Heart right ventricle (tissue), 16 donors: ENCODE data around the gene KLK3. TPM values are rescaled to one million over a fixed set of nuclear protein-coding genes. Genes with fewer than 3 reads are reported as not detected.
A peak's percentile ranks its signal among the peaks of the same experiment; 100 is the strongest.

Experiments used
- ATAC-seq, 8 donors: fragments of 200-7000 bp; cut with Tn5 transposase; one replicate each; pipeline ENCODE4 v1.9.1; 2020; ENCODE audit warnings: mild to moderate bottlenecking in 8 of 8, moderate library complexity in 8 of 8, moderate number of reproducible peaks in 1 of 8
- DNase-seq, 2 donors: peaks; one replicate each; pipeline ENCODE4 v3.0.0-alpha.2; 2020
- H3K27ac ChIP-seq, 10 donors: fragments of 200-600 bp; sonication (generic) in 2 of 10; one replicate each; pipeline versions ENCODE4 v1.5.0 to v1.8.0; 2020 to 2022; ENCODE audit warnings: mild to moderate bottlenecking in 3 of 10
- H3K27me3 ChIP-seq, 7 donors: fragments of 200-600 bp; one replicate each; pipeline ENCODE4 v1.8.0; 2021 to 2022; ENCODE audit warnings: mild to moderate bottlenecking in 2 of 7
- H3K36me3 ChIP-seq, 9 donors: fragments of 200-600 bp; sonication (generic) in 1 of 9; one replicate each; pipeline versions ENCODE4 v1.5.0 to v1.8.0; 2020 to 2022; ENCODE audit warnings: mild to moderate bottlenecking in 2 of 9
- H3K4me1 ChIP-seq, 9 donors: fragments of 200-600 bp; sonication (generic) in 1 of 9; one replicate each; pipeline versions ENCODE4 v1.5.0 to v1.8.0; 2020 to 2022; ENCODE audit warnings: mild to moderate bottlenecking in 4 of 9
- H3K4me3 ChIP-seq, 10 donors: fragments of 200-600 bp; sonication (generic) in 2 of 10; one replicate each; pipeline versions ENCODE4 v1.5.0 to v1.8.0; 2020 to 2022; ENCODE audit warnings: mild to moderate bottlenecking in 7 of 10, moderate library complexity in 2 of 10
- H3K9me3 ChIP-seq, 11 donors: fragments of 200-600 bp in 10 of 11; sonication (generic) in 2 of 11; one replicate each; pipeline versions ENCODE4 v1.5.0 to v1.8.0; 2013 to 2022; ENCODE audit warnings: mild to moderate bottlenecking in 2 of 11, control low read depth in 1 of 11, moderate library complexity in 1 of 11
- CTCF ChIP-seq, 9 donors: fragments of 200-600 bp; sonication (generic) in 2 of 9; IDR thresholded peaks; one replicate each; pipeline versions ENCODE4 v1.5.0 to v1.8.0; 2021 to 2022; ENCODE audit warnings: antibody characterized with exemption in 9 of 9, mild to moderate bottlenecking in 5 of 9, moderate library complexity in 1 of 9
- WGBS, 2 donors: extraction: QIAGEN DNeasy Blood & Tissue Kit; methylation state at CpG; one replicate each; pipeline ENCODE4 v1.1.7; 2013; ENCODE audit warnings: inconsistent platforms in 1 of 2; 5-methylcytosine and 5-hydroxymethylcytosine counted together
- intact Hi-C, 10 donors: fragments of 100-400 bp; cut with DNase I; formaldehyde crosslinking; loops; one replicate each; pipeline versions ENCODE4 v1.11.1 to v1.14.2; 2022
- polyA plus RNA-seq, 2 donors: library from polyadenylated mRNA; stranded (reverse); fragments of 200-250 nt; gene quantifications; one replicate each; pipeline ENCODE4 v1.2.3, GENCODE V29; 2013
- total RNA-seq, 10 donors: library from RNA; stranded (reverse); fragmentation: NEBNext Ultra II Directional in 3 of 10; extraction: Animal tissue kit (Norgen Biotek cat#: 25700) in 3 of 10; gene quantifications; one replicate each; pipeline versions ENCODE4 v1.2.1 to v1.2.4, GENCODE V29; 2021 to 2023
- donor health status: Arrhythmogenic right ventricular cardiomyopathy.
- donor health status: ischemic (EF 13 %, LVEDD 7.1; RV severe dilation, severe dysfunction).
- donor health status: healthy with polysubstance abuse.
- donor health status: DM: no; HTN: yes; CAD: no.
- donor health status: DM: no; HTN: no; CAD: no.
- donor health status: ischemic (EF 25% LVEDD 6.9; RV normal size, moderate dysfunction).
- donor health status: ischemic (EF 25% LVEDD 5.7; RV mildly dilated, moderate dysfunction).
- donor health status: healthy.
- donor health status: DM: yes; HTN: yes; CAD: no.
- donor health status: Ischemic cardiomyopathy.
- donor health status: ischemic (EF 35%, LVEDD 5.7; RV mildly dilated, moderate dysfunction).
- donor health status: nonischemic (EF 11% LVEDD 7.7; RV severe dilation, severe dysfunction).
- donor health status: DM: yes; HTN: yes; CAD: no.
- donor health status: PGD.
- donor health status: ischemic (EF 29% LVEDD 5.4; RV normal size, mild dysfunction).
- donor health status: nonischemic (EF 23%, LVEDD 6.1; RV moderate dilation, normal function).

Gene KLK3
- total and polyA plus RNA-seq, 12 donors: not detected

- no peaks in the 10 kb centered on the region for H3K36me3 ChIP-seq
- ATAC-seq (no peak), DNase-seq (no peak)
- WGBS, 2 donors: 86 to 89% methylated on average over 3 of the region's 3 CpGs
- intact Hi-C loops: no loop called here
- H3K27me3 ChIP-seq: peaks cover 0 to 45% (median 27%) of the 10 kb centered on the region in 7 donors
- no peak overlapping the region for H3K27ac ChIP-seq
- TF ChIP-seq CTCF (IDR thresholded peaks at IDR 0.05): no peak
- H3K4me3 ChIP-seq: no peak overlapping the region
- H3K9me3 ChIP-seq: no peaks in the 10 kb centered on the region
- H3K4me1 ChIP-seq: no peaks in the 10 kb centered on the region
These were observed 44.9 kb downstream of the KLK3 start for GRCh38 chr19:50899569-50899968.

- Histone ChIP-seq H3K36me3 (no peaks in the 10 kb centered on the region), H3K4me1 (no peaks in the 10 kb centered on the region), H3K27ac (no peak overlapping the region), H3K27me3 (peaks cover 0 to 59% (median 48%) of the 10 kb centered on the region in 7 donors), H3K4me3 (no peak overlapping the region), H3K9me3 (no peaks in the 10 kb centered on the region)
- 65 to 74% methylated on average over 2 to 3 of the region's 4 CpGs for WGBS, 2 donors
- DNase-seq: no peak
- TF ChIP-seq CTCF (IDR thresholded peaks at IDR 0.05): no peak
- intact Hi-C loops: no loop called here
- no peak for ATAC-seq
These were observed 47.9 kb downstream of the KLK3 start for GRCh38 chr19:50902640-50903039.

- ATAC-seq (no peak), DNase-seq (no peak)
- Histone ChIP-seq H3K4me3 (no peak overlapping the region), H3K27ac (no peak overlapping the region), H3K4me1 (peaks cover 0 to 5% (median 0%) of the 10 kb centered on the region in 9 donors), H3K27me3 (peaks cover 0 to 82% (median 58%) of the 10 kb centered on the region in 7 donors), H3K36me3 (no peaks in the 10 kb centered on the region), H3K9me3 (no peaks in the 10 kb centered on the region)
- TF ChIP-seq CTCF (IDR thresholded peaks at IDR 0.05): peak in 7 of 9 donors; percentile 17 to 43 (median 22)
- intact Hi-C loops: no loop called here
- 11 to 19% methylated on average over 5 of the region's 5 CpGs for WGBS, 2 donors
These were observed 51.5 kb downstream of the KLK3 start for GRCh38 chr19:50906217-50906616.

GRCh38 chr19:50908336-50908735 lies 53.6 kb downstream of the KLK3 start:
- no peak overlapping the region for H3K4me3 ChIP-seq
- intact Hi-C loops: no loop called here
- 55% methylated on average over 25 of the region's 25 CpGs for WGBS, 2 donors
- ATAC-seq (peak in 1 of 8 donors; percentile 50), DNase-seq (no peak)
- no peaks in the 10 kb centered on the region for H3K9me3 ChIP-seq
- H3K4me1 ChIP-seq: peaks cover 0 to 5% (median 0%) of the 10 kb centered on the region in 9 donors
- H3K36me3 ChIP-seq: no peaks in the 10 kb centered on the region
- no peak overlapping the region for H3K27ac ChIP-seq
- peaks cover 0 to 95% (median 80%) of the 10 kb centered on the region in 7 donors for H3K27me3 ChIP-seq
- no peak for TF ChIP-seq CTCF (IDR thresholded peaks at IDR 0.05)
